ENCODE measurements around the gene TAAR5.
"Not testable (repeated sequence)": the region's sequence is repeated elsewhere in the genome, so short reads cannot be mapped to it uniquely, and the experiment has no call there.

TAAR5 gene

GRCh38 chr6:132567566-132567965 is 22.0 kb downstream of the TAAR5 start:
- H3K27me3 Mint-ChIP-seq = peaks cover 82% of the 10 kb centered on the region
- H3K36me3 Mint-ChIP-seq (ENCODE audit: insufficient read depth) = no peaks in the 10 kb centered on the region
- H3K4me1 Mint-ChIP-seq = no peaks in the 10 kb centered on the region
- no peak overlapping the region for H3K27ac Mint-ChIP-seq (ENCODE audit: low read depth)
- ATAC-seq (replicated peaks; ENCODE audit: extremely low read depth, poor library complexity, severe bottlenecking) (no peak), DNase-seq (ENCODE audit: low spot score in 2 of 2) (no peak)
- no peak overlapping the region for H3K4me3 Mint-ChIP-seq
- H3K9me3 Mint-ChIP-seq = no peaks in the 10 kb centered on the region

GRCh38 chr6:132566404-132566803 is 23.1 kb downstream of the TAAR5 start:
- H3K4me3 Mint-ChIP-seq = no peak overlapping the region
- H3K27me3 Mint-ChIP-seq = peaks cover 82% of the 10 kb centered on the region
- no peak overlapping the region for H3K27ac Mint-ChIP-seq (ENCODE audit: low read depth)
- no peaks in the 10 kb centered on the region for H3K4me1 Mint-ChIP-seq
- no peaks in the 10 kb centered on the region for H3K36me3 Mint-ChIP-seq (ENCODE audit: insufficient read depth)
- H3K9me3 Mint-ChIP-seq = no peaks in the 10 kb centered on the region
- no peak for ATAC-seq (replicated peaks; ENCODE audit: extremely low read depth, poor library complexity, severe bottlenecking)
- DNase-seq (ENCODE audit: low spot score in 2 of 2) = no peak

DNA sequence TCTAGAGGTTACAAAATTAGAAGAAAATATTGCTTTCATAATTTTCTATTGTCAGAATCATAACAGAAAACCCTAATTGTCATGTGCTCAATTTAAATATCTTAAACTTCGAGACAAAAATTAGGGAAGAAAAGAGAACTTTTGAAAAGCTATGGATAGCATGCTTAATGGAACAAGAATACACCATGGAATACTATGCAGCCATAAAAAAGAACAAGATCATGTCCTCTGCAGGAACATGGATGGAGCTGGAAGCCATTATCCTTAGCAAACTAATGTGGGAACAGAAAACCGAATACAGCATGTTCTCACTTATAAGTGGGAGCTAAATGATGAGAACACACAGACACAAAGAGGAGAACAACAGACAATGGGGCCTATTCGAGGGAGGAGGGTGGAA is 29.5 kb downstream of the TAAR5 start:
- peaks cover 74% of the 10 kb centered on the region for H3K27me3 Mint-ChIP-seq
- ATAC-seq (replicated peaks; ENCODE audit: extremely low read depth, poor library complexity, severe bottlenecking); H3K4me1 Mint-ChIP-seq; H3K36me3 Mint-ChIP-seq (ENCODE audit: insufficient read depth); DNase-seq (ENCODE audit: low spot score in 2 of 2); H3K9me3 Mint-ChIP-seq; H3K4me3 Mint-ChIP-seq; H3K27ac Mint-ChIP-seq (ENCODE audit: low read depth): not testable (repeated sequence)

DNA sequence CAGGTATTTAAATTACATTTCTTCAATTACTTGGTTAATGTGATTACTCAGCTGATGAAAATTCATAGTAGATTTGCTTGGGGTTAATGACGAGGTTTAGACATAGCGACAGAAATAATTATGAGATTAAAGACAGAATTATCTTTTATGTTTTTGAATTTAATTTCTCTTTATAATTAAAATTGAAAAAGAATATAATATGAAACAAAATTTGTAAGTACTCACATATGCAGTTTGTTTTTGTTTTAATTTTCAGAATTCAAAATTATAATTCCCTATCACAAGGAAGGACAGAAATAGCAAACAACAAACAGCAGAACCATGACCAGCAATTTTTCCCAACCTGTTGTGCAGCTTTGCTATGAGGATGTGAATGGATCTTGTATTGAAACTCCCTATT is 37.2 kb downstream of the TAAR5 start, which contains the start of gene TAAR8:
TAAR8 (plus strand) TSS at position 301 of the 400 bp plus-strand sequence; CDS start at position 322, 21 bp downstream.
- Mint-ChIP-seq H3K36me3 (ENCODE audit: insufficient read depth) (no peaks in the 10 kb centered on the region), H3K27me3 (peaks cover 44% of the 10 kb centered on the region), H3K4me1 (no peaks in the 10 kb centered on the region), H3K4me3 (no peak within 1 kb of the TSS), H3K9me3 (no peaks in the 10 kb centered on the region), H3K27ac (ENCODE audit: low read depth) (no peak within 1 kb of the TSS)
- ATAC-seq (replicated peaks; ENCODE audit: extremely low read depth, poor library complexity, severe bottlenecking) (no peak), DNase-seq (ENCODE audit: low spot score in 2 of 2) (no peak)

- no peak overlapping the region for H3K27ac Mint-ChIP-seq (ENCODE audit: low read depth)
- H3K4me1 Mint-ChIP-seq = no peaks in the 10 kb centered on the region
- H3K4me3 Mint-ChIP-seq = no peak overlapping the region
- H3K27me3 Mint-ChIP-seq = peaks cover 35% of the 10 kb centered on the region
- H3K36me3 Mint-ChIP-seq (ENCODE audit: insufficient read depth) = no peaks in the 10 kb centered on the region
- no peak for ATAC-seq (replicated peaks; ENCODE audit: extremely low read depth, poor library complexity, severe bottlenecking)
- DNase-seq (ENCODE audit: low spot score in 2 of 2) = no peak
- H3K9me3 Mint-ChIP-seq = no peaks in the 10 kb centered on the region
Measured at GRCh38 chr6:132551214-132551613, 38.3 kb downstream of the TAAR5 start.

- Mint-ChIP-seq H3K27ac (ENCODE audit: low read depth) (no peak overlapping the region), H3K36me3 (ENCODE audit: insufficient read depth) (no peaks in the 10 kb centered on the region), H3K4me1 (no peaks in the 10 kb centered on the region), H3K27me3 (peaks cover 42% of the 10 kb centered on the region), H3K9me3 (no peaks in the 10 kb centered on the region), H3K4me3 (no peak overlapping the region)
- ATAC-seq (replicated peaks; ENCODE audit: extremely low read depth, poor library complexity, severe bottlenecking) (no peak), DNase-seq (ENCODE audit: low spot score in 2 of 2) (no peak)
Measured at GRCh38 chr6:132548746-132549463, 40.6 kb downstream of the TAAR5 start.

DNA sequence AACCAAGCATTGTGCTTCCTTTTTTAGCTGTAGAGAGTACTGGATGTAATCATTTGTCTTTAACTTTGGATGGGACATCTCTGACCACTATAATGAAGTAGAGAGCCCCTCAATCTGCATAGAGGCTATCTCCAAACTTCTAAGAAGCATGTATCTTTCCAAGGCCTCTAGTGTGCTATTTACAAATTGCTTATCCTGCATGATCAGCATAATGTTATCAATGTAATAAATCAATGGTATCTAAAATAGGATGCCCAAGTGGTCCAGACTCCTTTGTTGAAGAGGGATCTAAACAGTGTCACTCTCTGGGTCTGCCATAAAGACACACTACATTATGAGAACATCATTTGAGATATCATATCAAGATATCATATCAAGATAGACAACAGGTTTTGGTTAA is 44.7 kb downstream of the TAAR5 start:
- Mint-ChIP-seq H3K36me3 (ENCODE audit: insufficient read depth) (no peaks in the 10 kb centered on the region), H3K9me3 (no peaks in the 10 kb centered on the region), H3K4me1 (no peaks in the 10 kb centered on the region), H3K27ac (ENCODE audit: low read depth) (no peak overlapping the region), H3K4me3 (no peak overlapping the region), H3K27me3 (peaks cover 38% of the 10 kb centered on the region)
- ATAC-seq (replicated peaks; ENCODE audit: extremely low read depth, poor library complexity, severe bottlenecking) (no peak), DNase-seq (ENCODE audit: low spot score in 2 of 2) (no peak)
